Lower leg skin (tissue), 3 donors: ENCODE data around the gene RAB26.

Experiments used
- CTCF ChIP-seq, 3 donors: fragments of 450-650 bp; IDR thresholded peaks; one replicate each; pipeline ENCODE4 v1.5.1; 2016; ENCODE audit warnings: antibody characterized with exemption in 3 of 3, mild to moderate bottlenecking in 3 of 3, moderate library complexity in 2 of 3
- POLR2A ChIP-seq, 2 donors: fragments of 450-650 bp; IDR thresholded peaks; one replicate each; pipeline ENCODE4 v1.6.1; 2016 to 2017; ENCODE audit warnings: antibody characterized with exemption in 2 of 2, mild to moderate bottlenecking in 1 of 2, moderate library complexity in 1 of 2

DNA sequence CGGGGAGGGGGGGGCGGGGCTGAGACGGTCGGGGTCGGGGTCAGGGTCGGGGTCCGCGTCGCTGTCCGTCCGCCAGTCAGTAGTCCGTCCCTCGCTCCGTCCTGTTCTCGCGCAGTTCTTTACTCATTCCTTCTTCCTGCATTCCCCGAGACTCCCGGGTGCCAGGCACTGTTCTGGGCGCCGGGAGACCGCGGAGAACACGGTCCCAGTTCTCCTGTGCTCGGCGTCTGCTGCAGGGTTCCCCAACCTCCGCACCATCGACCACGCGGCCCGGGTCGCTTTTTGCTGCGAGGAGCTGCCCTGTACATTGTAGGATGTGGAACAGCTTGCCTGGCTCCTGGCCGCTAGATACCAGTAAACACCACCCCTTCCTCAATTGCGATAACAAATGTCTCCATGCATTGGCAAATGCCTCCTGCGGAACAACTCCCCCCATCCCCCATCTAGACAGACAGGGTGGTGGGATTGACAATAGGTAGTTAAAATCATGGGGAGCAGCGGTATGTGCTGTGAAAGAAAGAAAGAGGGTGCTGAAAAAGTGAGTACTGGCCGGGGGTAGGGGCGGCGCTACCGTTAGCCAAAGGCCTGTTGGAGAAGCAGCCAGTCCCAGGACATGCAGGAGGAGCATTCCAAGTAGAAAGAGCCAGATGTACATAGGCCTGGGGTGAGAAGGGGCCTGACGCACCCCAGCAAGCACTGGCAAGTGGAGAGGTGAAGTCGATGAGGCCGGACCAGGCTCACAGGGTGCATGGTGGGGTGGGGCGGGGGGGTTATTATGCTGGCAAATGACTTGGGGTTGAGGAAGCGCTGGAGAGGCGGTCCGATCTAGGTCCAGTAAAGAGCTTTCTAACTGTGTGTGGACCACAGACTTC, 7.8 kb downstream of the RAB26 start:
- TF ChIP-seq CTCF (IDR thresholded peaks at IDR 0.05) = no peak
- TF ChIP-seq POLR2A (IDR thresholded peaks at IDR 0.05) = no peak
